Activated T-helper 1 cell treated with Interleukin-2 at 50 U/mL for 16 hours (primary cell): ENCODE data around the gene MAPK7.

Source experiments
- DNase-seq: peaks from one replicate; pipeline ENCODE4 v3.0.0-alpha.2; 2020; ENCODE audit warnings: low read depth

MAPK7 gene

GRCh38 chr17:19399750-19400450 lies 21.6 kb downstream of the MAPK7 start:
- DNase-seq: no peak

GRCh38 chr17:19401321-19402010 lies 23.2 kb downstream of the MAPK7 start:
- no peak for DNase-seq

GRCh38 chr17:19402171-19402570 lies 23.9 kb downstream of the MAPK7 start:
- DNase-seq: no peak

- DNase-seq: no peak
Measured at GRCh38 chr17:19403021-19403420, 24.7 kb downstream of the MAPK7 start.

- no peak for DNase-seq
Measured at GRCh38 chr17:19404264-19404663, 26.0 kb downstream of the MAPK7 start.

GRCh38 chr17:19405114-19405513 lies 26.8 kb downstream of the MAPK7 start:
- no peak for DNase-seq

- DNase-seq: no peak
Measured at GRCh38 chr17:19407601-19408345, 29.5 kb downstream of the MAPK7 start.

- DNase-seq: no peak
Measured at GRCh38 chr17:19408346-19408710, 30.0 kb downstream of the MAPK7 start.

GRCh38 chr17:19409066-19409465 lies 30.8 kb downstream of the MAPK7 start:
- no peak for DNase-seq

- DNase-seq: no peak
Measured at GRCh38 chr17:19409509-19409908, 31.2 kb downstream of the MAPK7 start.

- no peak for DNase-seq
Measured at GRCh38 chr17:19410091-19410490, 31.8 kb downstream of the MAPK7 start.

- DNase-seq: no peak
Measured at GRCh38 chr17:19410875-19411620, 32.8 kb downstream of the MAPK7 start, which contains the start of gene RNF112. Gene RNF112 (plus strand): TSS chr17:19411232. CDS start chr17:19411409, 177 bp downstream.

GRCh38 chr17:19411631-19412030 lies 33.3 kb downstream of the MAPK7 start:
- no peak for DNase-seq

- no peak for DNase-seq
Measured at GRCh38 chr17:19412510-19412909, 34.2 kb downstream of the MAPK7 start.

GRCh38 chr17:19412984-19413383 lies 34.7 kb downstream of the MAPK7 start:
- no peak for DNase-seq

- no peak for DNase-seq
Measured at GRCh38 chr17:19413761-19414160, 35.5 kb downstream of the MAPK7 start.

- DNase-seq: no peak
Measured at GRCh38 chr17:19414396-19415280, 36.3 kb downstream of the MAPK7 start.

- DNase-seq: no peak
Measured at GRCh38 chr17:19415311-19415710, 37.0 kb downstream of the MAPK7 start.

GRCh38 chr17:19415806-19416775 lies 37.8 kb downstream of the MAPK7 start:
- DNase-seq: no peak

GRCh38 chr17:19417611-19418010 lies 39.3 kb downstream of the MAPK7 start:
- DNase-seq: no peak
